NCI-H524 (cell line): ENCODE results near the gene GP9.
"Not testable (repeated sequence)": the region's sequence is repeated elsewhere in the genome, so short reads cannot be mapped to it uniquely, and the experiment has no call there.

Experiments used
- DNase-seq, 2 experiments: peaks; one replicate each; lab custom pipeline; 2025; lab: John Stamatoyannopoulos, UW

Gene GP9

GRCh38 chr3:129111076-129111780 is 50.6 kb downstream of the GP9 start:
- DNase-seq, result not testable (repeated sequence)
